T follicular helper cell (primary cell): ENCODE measurements around the gene UNC93B1.

Experiments
- DNase-seq: peaks from one replicate; pipeline ENCODE4 v3.0.0-alpha.2; 2020; ENCODE audit warnings: low read depth

Gene UNC93B1

GRCh38 chr11:68040101-68040956, 36.4 kb upstream of the UNC93B1 start:
- no peak for DNase-seq

GRCh38 chr11:68039526-68040086, 35.7 kb upstream of the UNC93B1 start:
- no peak for DNase-seq

GRCh38 chr11:68038718-68039525, 35.0 kb upstream of the UNC93B1 start, which contains the start of gene TCIRG1:
TCIRG1 (plus strand) TSS chr11:68039025; CDS start chr11:68041272, 2,247 bp downstream.
- DNase-seq, result peak; percentile 25

GRCh38 chr11:68038226-68038717, 34.4 kb upstream of the UNC93B1 start:
- no peak for DNase-seq

- no peak for DNase-seq
Observed at GRCh38 chr11:68037411-68038225, 33.7 kb upstream of the UNC93B1 start.

GRCh38 chr11:68036717-68037239, 32.9 kb upstream of the UNC93B1 start:
- no peak for DNase-seq

- no peak for DNase-seq
Observed at GRCh38 chr11:68036141-68036716, 32.3 kb upstream of the UNC93B1 start.

- no peak for DNase-seq
Observed at GRCh38 chr11:68035266-68035876, 31.5 kb upstream of the UNC93B1 start.

- no peak for DNase-seq
Observed at GRCh38 chr11:68033708-68034045, 29.8 kb upstream of the UNC93B1 start.

- DNase-seq, result no peak
Observed at GRCh38 chr11:68032997-68033707, 29.3 kb upstream of the UNC93B1 start.

- DNase-seq, result no peak
Observed at GRCh38 chr11:68032003-68032402, 28.1 kb upstream of the UNC93B1 start.

GRCh38 chr11:68031144-68031464, 27.2 kb upstream of the UNC93B1 start:
- DNase-seq, result no peak

GRCh38 chr11:68030318-68031143, 26.6 kb upstream of the UNC93B1 start, which contains the start of gene NDUFS8:
NDUFS8 (plus strand) TSS chr11:68030681; CDS start chr11:68032152, 1,471 bp downstream.
- peak; percentile 91 for DNase-seq

- DNase-seq, result no peak
Observed at GRCh38 chr11:68028802-68029545, 25.1 kb upstream of the UNC93B1 start.

GRCh38 chr11:68027667-68028066, 23.8 kb upstream of the UNC93B1 start:
- DNase-seq, result no peak

GRCh38 chr11:68026391-68027105, 22.7 kb upstream of the UNC93B1 start:
- DNase-seq, result no peak

GRCh38 chr11:68025047-68025446, 21.1 kb upstream of the UNC93B1 start:
- no peak for DNase-seq

GRCh38 chr11:68024508-68024907, 20.6 kb upstream of the UNC93B1 start:
- DNase-seq, result no peak
